ENCODE measurements around the gene IL23A.
A peak's percentile ranks its signal among the peaks of the same experiment; 100 is the strongest.

Gene IL23A

GRCh38 chr12:56297400-56297799, 41.3 kb upstream of the IL23A start:
- no peaks in the 10 kb centered on the region for H3K9me2 ChIP-seq (replicated peaks; ENCODE audit: insufficient read depth, low read length)
- H4K20me1 ChIP-seq (ENCODE audit: low read depth, low read length), result no peaks in the 10 kb centered on the region
- peaks cover 12% of the 10 kb centered on the region; the same call in 1 of the 2 replicates for H3K36me3 ChIP-seq (ENCODE audit: low read length)
- H3K4me2 ChIP-seq (ENCODE audit: low read depth, low read length, poor library complexity, severe bottlenecking), result peak overlapping the region; percentile 67
- H3K9me3 ChIP-seq (ENCODE audit: insufficient read depth, low read length), result no peaks in the 10 kb centered on the region
- peak overlapping the region; percentile 94; the same call in 1 of the 2 replicates for H3K9ac ChIP-seq (ENCODE audit: low read length)
- peaks cover 76% of the 10 kb centered on the region for H3K79me2 ChIP-seq (ENCODE audit: insufficient read depth, low read length)
- H2AFZ ChIP-seq (ENCODE audit: low read depth, low read length, severe bottlenecking), result no peak overlapping the region
- peak overlapping the region; percentile 4; the same call in 1 of the 2 replicates for H3K27ac ChIP-seq (ENCODE audit: low read depth, low read length)
- no peak overlapping the region for H3K4me3 ChIP-seq (ENCODE audit: insufficient read depth, low read length, poor library complexity, severe bottlenecking)
- H3F3A ChIP-seq (ENCODE audit: insufficient read depth), result peaks cover 9% of the 10 kb centered on the region
- no peaks in the 10 kb centered on the region for H3K27me3 ChIP-seq (ENCODE audit: low read length)
- no peak for TF ChIP-seq EZH2phosphoT487 (conservative IDR thresholded peaks at IDR 0.05; ENCODE audit: low read length)
- TF ChIP-seq, protein P1, sequence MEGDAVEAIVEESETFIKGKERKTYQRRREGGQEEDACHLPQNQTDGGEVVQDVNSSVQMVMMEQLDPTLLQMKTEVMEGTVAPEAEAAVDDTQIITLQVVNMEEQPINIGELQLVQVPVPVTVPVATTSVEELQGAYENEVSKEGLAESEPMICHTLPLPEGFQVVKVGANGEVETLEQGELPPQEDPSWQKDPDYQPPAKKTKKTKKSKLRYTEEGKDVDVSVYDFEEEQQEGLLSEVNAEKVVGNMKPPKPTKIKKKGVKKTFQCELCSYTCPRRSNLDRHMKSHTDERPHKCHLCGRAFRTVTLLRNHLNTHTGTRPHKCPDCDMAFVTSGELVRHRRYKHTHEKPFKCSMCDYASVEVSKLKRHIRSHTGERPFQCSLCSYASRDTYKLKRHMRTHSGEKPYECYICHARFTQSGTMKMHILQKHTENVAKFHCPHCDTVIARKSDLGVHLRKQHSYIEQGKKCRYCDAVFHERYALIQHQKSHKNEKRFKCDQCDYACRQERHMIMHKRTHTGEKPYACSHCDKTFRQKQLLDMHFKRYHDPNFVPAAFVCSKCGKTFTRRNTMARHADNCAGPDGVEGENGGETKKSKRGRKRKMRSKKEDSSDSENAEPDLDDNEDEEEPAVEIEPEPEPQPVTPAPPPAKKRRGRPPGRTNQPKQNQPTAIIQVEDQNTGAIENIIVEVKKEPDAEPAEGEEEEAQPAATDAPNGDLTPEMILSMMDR (IDR thresholded peaks at IDR 0.05; ENCODE audit: insufficient read depth, low read length, poor library complexity, severe bottlenecking), result no peak

- Histone ChIP-seq H4K20me1 (ENCODE audit: low read depth, low read length) (no peaks in the 10 kb centered on the region), H3K27me3 (ENCODE audit: low read length) (no peaks in the 10 kb centered on the region), H3F3A (ENCODE audit: insufficient read depth) (peaks cover 9% of the 10 kb centered on the region), H2AFZ (ENCODE audit: low read depth, low read length, severe bottlenecking) (no peak overlapping the region), H3K79me2 (ENCODE audit: insufficient read depth, low read length) (peaks cover 64% of the 10 kb centered on the region), H3K4me3 (ENCODE audit: insufficient read depth, low read length, poor library complexity, severe bottlenecking) (peak overlapping the region; percentile 94), H3K9ac (ENCODE audit: low read length) (peak overlapping the region; percentile 94), H3K9me2 (replicated peaks; ENCODE audit: insufficient read depth, low read length) (no peaks in the 10 kb centered on the region), H3K36me3 (ENCODE audit: low read length) (peaks cover 12% of the 10 kb centered on the region; the same call in 1 of the 2 replicates), H3K27ac (ENCODE audit: low read depth, low read length) (peak overlapping the region; percentile 77), H3K9me3 (ENCODE audit: insufficient read depth, low read length) (no peaks in the 10 kb centered on the region), H3K4me2 (ENCODE audit: low read depth, low read length, poor library complexity, severe bottlenecking) (peak overlapping the region; percentile 67)
- TF ChIP-seq EZH2phosphoT487 (conservative IDR thresholded peaks at IDR 0.05; ENCODE audit: low read length), result no peak
- TF ChIP-seq, protein P1 (IDR thresholded peaks at IDR 0.05; ENCODE audit: insufficient read depth, low read length, poor library complexity, severe bottlenecking), result no peak
These were observed 39.9 kb upstream of the IL23A start for GRCh38 chr12:56298828-56299227.

GRCh38 chr12:56299308-56299852, 39.3 kb upstream of the IL23A start:
- no peak for TF ChIP-seq EZH2phosphoT487 (conservative IDR thresholded peaks at IDR 0.05; ENCODE audit: low read length)
- TF ChIP-seq, protein P1 (IDR thresholded peaks at IDR 0.05; ENCODE audit: insufficient read depth, low read length, poor library complexity, severe bottlenecking), result no peak
- Histone ChIP-seq H4K20me1 (ENCODE audit: low read depth, low read length) (no peaks in the 10 kb centered on the region), H3K27ac (ENCODE audit: low read depth, low read length) (peak overlapping the region; percentile 77), H3K9me2 (replicated peaks; ENCODE audit: insufficient read depth, low read length) (no peaks in the 10 kb centered on the region), H3K4me3 (ENCODE audit: insufficient read depth, low read length, poor library complexity, severe bottlenecking) (peak overlapping the region; percentile 94), H3K79me2 (ENCODE audit: insufficient read depth, low read length) (peaks cover 58% of the 10 kb centered on the region), H3K9me3 (ENCODE audit: insufficient read depth, low read length) (no peaks in the 10 kb centered on the region), H3K27me3 (ENCODE audit: low read length) (no peaks in the 10 kb centered on the region), H3F3A (ENCODE audit: insufficient read depth) (peaks cover 9% of the 10 kb centered on the region), H2AFZ (ENCODE audit: low read depth, low read length, severe bottlenecking) (peak overlapping the region; percentile 28), H3K4me2 (ENCODE audit: low read depth, low read length, poor library complexity, severe bottlenecking) (peak overlapping the region; percentile 67), H3K9ac (ENCODE audit: low read length) (peak overlapping the region; percentile 94), H3K36me3 (ENCODE audit: low read length) (peaks cover 12% of the 10 kb centered on the region; the same call in 1 of the 2 replicates)

Data from SU-DHL-6 (cell line).